Tibial nerve (tissue), 4 donors: ENCODE measurements around the gene SLC22A5. TPM values are rescaled to one million over a fixed set of nuclear protein-coding genes. Genes with fewer than 3 reads are reported as not detected.

Experiments used
- DNase-seq, 2 donors: peaks; one replicate each; pipeline ENCODE4 v3.0.0-alpha.2; 2019; ENCODE audit warnings: low spot score in 2 of 2
- H3K27ac ChIP-seq, 4 donors: fragments of 200-600 bp; sonication (generic) in 3 of 4; one replicate each; pipeline ENCODE4 v1.5.1; 2017 to 2019; ENCODE audit warnings: mild to moderate bottlenecking in 1 of 4
- H3K27me3 ChIP-seq, 2 donors: fragments of 200-600 bp; sonication (generic) in 1 of 2; one replicate each; pipeline versions ENCODE4 v1.5.1 to v1.6.0; 2017 to 2019
- H3K36me3 ChIP-seq, 3 donors: fragments of 200-600 bp; sonication (generic); one replicate each; pipeline ENCODE4 v1.5.1; 2018 to 2019
- H3K4me1 ChIP-seq, 4 donors: fragments of 200-600 bp; sonication (generic) in 3 of 4; one replicate each; pipeline ENCODE4 v1.5.1; 2017 to 2019
- H3K4me3 ChIP-seq, 4 donors: fragments of 200-600 bp; sonication (generic) in 3 of 4; one replicate each; pipeline ENCODE4 v1.5.1; 2017 to 2019; ENCODE audit warnings: mild to moderate bottlenecking in 1 of 4, moderate library complexity in 1 of 4
- H3K9me3 ChIP-seq, 4 donors: fragments of 200-600 bp; sonication (generic) in 3 of 4; one replicate each; pipeline ENCODE4 v1.5.1; 2017 to 2019
- EP300 ChIP-seq, 2 donors: sonication (generic); formaldehyde crosslinking; IDR thresholded peaks; one replicate each; pipeline ENCODE4 v1.6.1; 2017; ENCODE audit warnings: antibody characterized with exemption in 2 of 2, mild to moderate bottlenecking in 1 of 2
- POLR2A ChIP-seq, 2 donors: fragments of 450-650 bp; IDR thresholded peaks; one replicate each; pipeline ENCODE4 v1.6.1; 2017; ENCODE audit warnings: antibody characterized with exemption in 2 of 2, mild to moderate bottlenecking in 2 of 2, moderate library complexity in 2 of 2
- WGBS, 2 donors: methylation state at CpG; one replicate each; pipeline ENCODE4 v1.1.5; 2018; 5-methylcytosine and 5-hydroxymethylcytosine counted together
- total RNA-seq, 4 donors: library from RNA; depleted of rRNA; stranded (reverse); fragments of >200 nt; gene quantifications; one replicate each; pipeline ENCODE4 v1.1.0, GENCODE V29; 2016
- TF ChIP-seq, protein P1 (sequence below), 5 experiments: fragments of 200-600 bp in 3 of 5; fragments of 450-650 bp in 2 of 5; sonication (generic) in 3 of 5; IDR thresholded peaks; one replicate each; pipeline ENCODE4 v1.5.1; 2016 to 2019; ENCODE audit warnings: antibody characterized with exemption in 5 of 5, mild to moderate bottlenecking in 3 of 5, moderate library complexity in 2 of 5

The SLC22A5 gene
- total RNA-seq, 4 donors from 2014 or later = 11.3 to 19.0 (median 16.3) TPM

DNA sequence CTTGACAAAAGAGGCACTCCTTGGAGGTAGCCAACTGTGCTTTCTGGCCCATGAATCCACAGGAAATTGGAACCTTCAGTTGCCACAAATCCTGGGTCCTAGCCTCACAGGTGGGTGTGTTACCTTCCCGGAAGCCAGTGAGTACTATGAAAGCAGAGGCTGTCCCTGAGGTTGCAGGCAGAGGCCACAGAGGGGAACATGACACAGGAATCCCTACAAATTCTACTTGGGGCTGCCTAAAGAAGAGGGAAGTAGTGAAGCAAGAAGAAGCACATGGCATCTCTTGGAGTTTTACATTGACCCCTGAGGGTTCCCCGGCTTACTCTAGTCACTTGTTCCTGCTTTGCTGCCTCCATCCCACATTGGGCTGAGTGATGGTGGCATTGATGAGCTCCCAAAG is 2.6 kb downstream of the SLC22A5 start:
- WGBS, 2 donors = 75 to 80% methylated on average over 2 of the region's 2 CpGs
- no peak for TF ChIP-seq EP300 (IDR thresholded peaks at IDR 0.05)
- no peak for DNase-seq
- H3K27me3 ChIP-seq = no peaks in the 10 kb centered on the region
- peak overlapping the region in 1 of 4 donors; percentile 30 for H3K27ac ChIP-seq
- H3K36me3 ChIP-seq = no peaks in the 10 kb centered on the region
- peaks cover 0 to 48% (median 11%) of the 10 kb centered on the region in 4 donors for H3K4me1 ChIP-seq
- no peaks in the 10 kb centered on the region for H3K9me3 ChIP-seq
- H3K4me3 ChIP-seq = no peak overlapping the region

DNA sequence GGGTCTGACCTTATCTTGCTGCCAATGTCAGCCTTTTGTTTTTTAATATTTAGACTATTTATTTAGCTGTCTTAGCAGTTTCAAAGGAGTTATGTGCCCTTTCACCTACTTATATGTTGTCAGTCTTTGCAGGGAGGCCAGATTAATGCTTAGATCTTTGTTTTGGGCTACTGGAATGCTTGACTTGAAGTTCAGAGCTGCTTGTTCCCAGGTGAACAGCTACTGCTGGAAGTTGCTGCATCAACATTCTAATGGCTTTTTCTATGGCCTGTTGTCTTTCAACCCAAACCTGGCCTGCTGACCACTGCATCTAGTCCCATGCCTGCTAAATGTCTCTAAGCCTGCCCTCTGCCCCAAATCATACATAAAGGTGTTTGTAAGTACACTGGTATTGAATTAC is 3.0 kb downstream of the SLC22A5 start:
- no peak for DNase-seq
- Histone ChIP-seq H3K4me3 (no peak overlapping the region), H3K27ac (peak overlapping the region in 1 of 4 donors; percentile 30), H3K36me3 (no peaks in the 10 kb centered on the region), H3K4me1 (peaks cover 0 to 48% (median 12%) of the 10 kb centered on the region in 4 donors), H3K27me3 (no peaks in the 10 kb centered on the region), H3K9me3 (no peaks in the 10 kb centered on the region)
- TF ChIP-seq EP300 (IDR thresholded peaks at IDR 0.05) = no peak
- TF ChIP-seq, protein P1, sequence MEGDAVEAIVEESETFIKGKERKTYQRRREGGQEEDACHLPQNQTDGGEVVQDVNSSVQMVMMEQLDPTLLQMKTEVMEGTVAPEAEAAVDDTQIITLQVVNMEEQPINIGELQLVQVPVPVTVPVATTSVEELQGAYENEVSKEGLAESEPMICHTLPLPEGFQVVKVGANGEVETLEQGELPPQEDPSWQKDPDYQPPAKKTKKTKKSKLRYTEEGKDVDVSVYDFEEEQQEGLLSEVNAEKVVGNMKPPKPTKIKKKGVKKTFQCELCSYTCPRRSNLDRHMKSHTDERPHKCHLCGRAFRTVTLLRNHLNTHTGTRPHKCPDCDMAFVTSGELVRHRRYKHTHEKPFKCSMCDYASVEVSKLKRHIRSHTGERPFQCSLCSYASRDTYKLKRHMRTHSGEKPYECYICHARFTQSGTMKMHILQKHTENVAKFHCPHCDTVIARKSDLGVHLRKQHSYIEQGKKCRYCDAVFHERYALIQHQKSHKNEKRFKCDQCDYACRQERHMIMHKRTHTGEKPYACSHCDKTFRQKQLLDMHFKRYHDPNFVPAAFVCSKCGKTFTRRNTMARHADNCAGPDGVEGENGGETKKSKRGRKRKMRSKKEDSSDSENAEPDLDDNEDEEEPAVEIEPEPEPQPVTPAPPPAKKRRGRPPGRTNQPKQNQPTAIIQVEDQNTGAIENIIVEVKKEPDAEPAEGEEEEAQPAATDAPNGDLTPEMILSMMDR (IDR thresholded peaks at IDR 0.05) = no peak
- no peak for TF ChIP-seq POLR2A (IDR thresholded peaks at IDR 0.05)

- no peak for DNase-seq
- 88 to 97% methylated on average over 3 of the region's 3 CpGs for WGBS, 2 donors
- Histone ChIP-seq H3K4me1 (peaks cover 0 to 36% (median 6%) of the 10 kb centered on the region in 4 donors), H3K27me3 (no peaks in the 10 kb centered on the region), H3K9me3 (no peaks in the 10 kb centered on the region), H3K27ac (peak overlapping the region in 2 of 4 donors; percentile 63 to 74), H3K4me3 (no peak overlapping the region), H3K36me3 (peaks cover 0 to 14% (median 0%) of the 10 kb centered on the region in 3 donors)
- TF ChIP-seq, protein P1 (IDR thresholded peaks at IDR 0.05) = no peak
- TF ChIP-seq POLR2A (IDR thresholded peaks at IDR 0.05) (no peak), EP300 (IDR thresholded peaks at IDR 0.05) (no peak)
These were observed 6.4 kb downstream of the SLC22A5 start for GRCh38 chr5:132375957-132376356.

GRCh38 chr5:132376694-132377641 is 7.5 kb downstream of the SLC22A5 start:
- H3K9me3 ChIP-seq = no peaks in the 10 kb centered on the region
- DNase-seq = no peak

DNA sequence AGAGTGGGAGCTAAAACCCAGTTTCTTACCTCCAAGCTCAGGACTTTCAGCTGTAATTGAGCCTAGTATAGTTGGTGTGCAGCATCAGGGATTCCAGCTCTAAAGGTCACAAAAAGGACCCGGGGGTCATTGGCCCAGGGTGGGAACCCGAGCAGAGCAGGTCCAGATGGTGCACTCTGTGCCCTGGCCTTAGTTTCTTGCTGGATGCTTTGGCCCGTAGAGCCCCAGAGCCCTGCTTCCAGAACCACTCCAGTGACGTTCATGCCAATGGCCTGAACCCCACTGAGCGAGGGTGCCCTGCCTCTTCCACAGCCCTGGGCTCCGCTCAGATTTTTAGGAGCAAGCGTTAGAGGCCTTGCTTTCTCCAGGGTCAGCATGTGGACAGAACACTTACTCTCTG is 8.2 kb downstream of the SLC22A5 start:
- WGBS, 2 donors = 66 to 87% methylated on average over 7 of the region's 7 CpGs
- Histone ChIP-seq H3K27me3 (no peaks in the 10 kb centered on the region), H3K9me3 (no peaks in the 10 kb centered on the region), H3K4me1 (peaks cover 0 to 18% (median 6%) of the 10 kb centered on the region in 4 donors), H3K36me3 (peaks cover 0 to 14% (median 0%) of the 10 kb centered on the region in 3 donors), H3K27ac (peak overlapping the region in 3 of 4 donors; percentile 45 to 74 (median 63)), H3K4me3 (no peak overlapping the region)
- TF ChIP-seq, protein P1 (IDR thresholded peaks at IDR 0.05) = no peak
- no peak for TF ChIP-seq EP300 (IDR thresholded peaks at IDR 0.05)
- TF ChIP-seq POLR2A (IDR thresholded peaks at IDR 0.05) = no peak
- DNase-seq = no peak

More at GRCh38 chr5:132376694-132377641, 7.5 kb downstream of the SLC22A5 start:
- 67 to 69% methylated on average over 16 of the region's 16 CpGs for WGBS, 2 donors
- TF ChIP-seq POLR2A (IDR thresholded peaks at IDR 0.05) (no peak), EP300 (IDR thresholded peaks at IDR 0.05) (peak in 1 of 2 donors; percentile 22)
- no peaks in the 10 kb centered on the region for H3K27me3 ChIP-seq
- H3K27ac ChIP-seq = peak overlapping the region in 3 of 4 donors; percentile 45 to 74 (median 63)
- H3K4me1 ChIP-seq = peaks cover 0 to 26% (median 6%) of the 10 kb centered on the region in 4 donors
- peaks cover 0 to 14% (median 0%) of the 10 kb centered on the region in 3 donors for H3K36me3 ChIP-seq
- H3K4me3 ChIP-seq = no peak overlapping the region

DNA sequence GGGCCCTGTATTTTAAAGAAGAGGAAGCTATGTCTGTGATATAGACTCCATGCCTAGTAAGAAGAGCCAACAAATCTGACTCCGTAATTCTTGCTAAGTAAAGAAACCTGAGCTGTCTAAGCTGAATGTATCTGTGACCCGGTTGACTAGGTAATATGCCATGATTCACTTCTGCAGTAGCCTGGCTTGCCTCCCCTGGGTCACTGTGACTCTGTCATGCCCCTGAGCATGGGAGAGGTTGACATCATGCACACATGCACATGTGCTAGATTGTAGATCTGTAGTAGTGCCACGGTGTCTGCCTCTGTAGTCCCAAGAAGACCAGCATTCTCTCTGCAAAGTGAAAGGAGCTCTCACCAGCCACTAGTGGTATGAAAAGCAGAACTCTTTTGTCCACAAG is 9.1 kb downstream of the SLC22A5 start:
- Histone ChIP-seq H3K27me3 (no peaks in the 10 kb centered on the region), H3K4me3 (no peak overlapping the region), H3K4me1 (peaks cover 0 to 16% (median 6%) of the 10 kb centered on the region in 4 donors), H3K9me3 (no peaks in the 10 kb centered on the region), H3K36me3 (peaks cover 0 to 14% (median 0%) of the 10 kb centered on the region in 3 donors), H3K27ac (no peak overlapping the region)
- WGBS, 2 donors = 78 to 87% methylated on average over 3 of the region's 3 CpGs
- TF ChIP-seq, protein P1 (IDR thresholded peaks at IDR 0.05) = no peak
- DNase-seq = no peak
